ENCODE measurements around the gene OXA1L. TPM values are rescaled to one million over a fixed set of nuclear protein-coding genes. Genes with fewer than 3 reads are reported as not detected.

OXA1L gene
- total RNA-seq, 1 experiment from 2014 or later, result 76.5 TPM

GRCh38 chr14:22808388-22809209 lies 42.1 kb downstream of the OXA1L start:
- Mint-ChIP-seq H3K27ac (ENCODE audit: unreplicated experiment) (no peak overlapping the region), H3K27me3 (ENCODE audit: unreplicated experiment) (no peaks in the 10 kb centered on the region), H3K36me3 (ENCODE audit: insufficient read depth, unreplicated experiment) (no peaks in the 10 kb centered on the region), H3K4me3 (ENCODE audit: low read depth, unreplicated experiment) (no peak overlapping the region), H3K4me1 (ENCODE audit: low read depth, unreplicated experiment) (peaks cover 10% of the 10 kb centered on the region), H3K9me3 (ENCODE audit: low read depth, unreplicated experiment) (no peaks in the 10 kb centered on the region)
- intact Hi-C loops (cut with micrococcal nuclease; ENCODE audit: unreplicated experiment), result no loop called here
- CTCF ChIA-PET, result no interaction called here
- TF ChIP-seq CTCF (IDR thresholded peaks at IDR 0.05; ENCODE audit: unreplicated experiment), result no peak
- no peak for DNase-seq
- BruUV-seq (replicated peaks), result no TSS peak

DNA sequence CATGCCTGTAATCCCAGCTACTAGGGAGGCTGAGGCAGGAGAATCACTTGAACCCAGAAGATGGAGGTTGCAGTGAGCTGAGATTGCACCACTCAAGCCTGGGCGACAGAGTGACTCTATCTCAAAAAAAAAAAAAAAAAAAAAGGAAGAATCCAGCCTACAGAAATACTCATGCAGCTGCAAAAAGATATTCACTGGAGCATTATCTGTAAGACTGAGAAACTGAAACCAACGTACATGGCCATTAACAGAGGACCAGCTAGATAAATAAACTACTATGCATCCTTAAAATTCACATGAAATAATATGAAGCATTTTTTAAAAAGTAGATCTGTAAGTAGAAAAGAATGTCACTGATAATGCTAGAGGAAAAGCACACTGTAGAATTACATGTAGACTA lies 45.2 kb downstream of the OXA1L start:
- Mint-ChIP-seq H3K9me3 (ENCODE audit: low read depth, unreplicated experiment) (no peaks in the 10 kb centered on the region), H3K27ac (ENCODE audit: unreplicated experiment) (no peak overlapping the region), H3K36me3 (ENCODE audit: insufficient read depth, unreplicated experiment) (no peaks in the 10 kb centered on the region), H3K4me3 (ENCODE audit: low read depth, unreplicated experiment) (no peak overlapping the region), H3K4me1 (ENCODE audit: low read depth, unreplicated experiment) (peaks cover 26% of the 10 kb centered on the region), H3K27me3 (ENCODE audit: unreplicated experiment) (no peaks in the 10 kb centered on the region)
- intact Hi-C loops (cut with micrococcal nuclease; ENCODE audit: unreplicated experiment), result no loop called here
- CTCF ChIA-PET, result interaction anchor here (0.7 kb wide), 1 partner anchor 11 kb away, joined by 3 read pairs; no protein-coding TSS in a partner anchor
- no TSS peak for BruUV-seq (replicated peaks)
- DNase-seq, result no peak
- no peak for TF ChIP-seq CTCF (IDR thresholded peaks at IDR 0.05; ENCODE audit: unreplicated experiment)

GRCh38 chr14:22812744-22813143 lies 46.3 kb downstream of the OXA1L start:
- BruUV-seq (replicated peaks), result no TSS peak
- TF ChIP-seq CTCF (IDR thresholded peaks at IDR 0.05; ENCODE audit: unreplicated experiment), result no peak
- intact Hi-C loops (cut with micrococcal nuclease; ENCODE audit: unreplicated experiment), result no loop called here
- Mint-ChIP-seq H3K9me3 (ENCODE audit: low read depth, unreplicated experiment) (no peaks in the 10 kb centered on the region), H3K27me3 (ENCODE audit: unreplicated experiment) (no peaks in the 10 kb centered on the region), H3K36me3 (ENCODE audit: insufficient read depth, unreplicated experiment) (no peaks in the 10 kb centered on the region), H3K4me3 (ENCODE audit: low read depth, unreplicated experiment) (no peak overlapping the region), H3K27ac (ENCODE audit: unreplicated experiment) (no peak overlapping the region), H3K4me1 (ENCODE audit: low read depth, unreplicated experiment) (peaks cover 22% of the 10 kb centered on the region)
- DNase-seq, result no peak
- CTCF ChIA-PET, result no interaction called here

- intact Hi-C loops (cut with micrococcal nuclease; ENCODE audit: unreplicated experiment), result no loop called here
- no peaks in the 10 kb centered on the region for H3K9me3 Mint-ChIP-seq (ENCODE audit: low read depth, unreplicated experiment)
- no peak for DNase-seq
- no peak overlapping the region for H3K27ac Mint-ChIP-seq (ENCODE audit: unreplicated experiment)
- CTCF ChIA-PET, result no interaction called here
- no peak overlapping the region for H3K4me3 Mint-ChIP-seq (ENCODE audit: low read depth, unreplicated experiment)
- H3K4me1 Mint-ChIP-seq (ENCODE audit: low read depth, unreplicated experiment), result peaks cover 23% of the 10 kb centered on the region
- no TSS peak for BruUV-seq (replicated peaks)
- no peak for TF ChIP-seq CTCF (IDR thresholded peaks at IDR 0.05; ENCODE audit: unreplicated experiment)
- H3K36me3 Mint-ChIP-seq (ENCODE audit: insufficient read depth, unreplicated experiment), result no peaks in the 10 kb centered on the region
- no peaks in the 10 kb centered on the region for H3K27me3 Mint-ChIP-seq (ENCODE audit: unreplicated experiment)
These were observed 46.7 kb downstream of the OXA1L start for GRCh38 chr14:22813145-22813544.
